ENCODE data around the gene CHRNA9.

Gene CHRNA9

GRCh38 chr4:40317916-40318658 lies 17.0 kb upstream of the CHRNA9 start:
- no peak for DNase-seq (ENCODE audit: low spot score)
- Mint-ChIP-seq H3K9me3 (no peaks in the 10 kb centered on the region), H3K27ac (peak overlapping the region; percentile 20), H3K36me3 (ENCODE audit: low read depth) (no peaks in the 10 kb centered on the region), H3K4me3 (no peak overlapping the region), H3K4me1 (ENCODE audit: low read depth) (peaks cover 41% of the 10 kb centered on the region), H3K27me3 (ENCODE audit: low read depth) (no peaks in the 10 kb centered on the region)

GRCh38 chr4:40321574-40322275 lies 13.4 kb upstream of the CHRNA9 start:
- peaks cover 33% of the 10 kb centered on the region for H3K4me1 Mint-ChIP-seq (ENCODE audit: low read depth)
- no peaks in the 10 kb centered on the region for H3K9me3 Mint-ChIP-seq
- DNase-seq (ENCODE audit: low spot score): no peak
- no peaks in the 10 kb centered on the region for H3K36me3 Mint-ChIP-seq (ENCODE audit: low read depth)
- no peak overlapping the region for H3K27ac Mint-ChIP-seq
- no peaks in the 10 kb centered on the region for H3K27me3 Mint-ChIP-seq (ENCODE audit: low read depth)
- H3K4me3 Mint-ChIP-seq: no peak overlapping the region

- peaks cover 27% of the 10 kb centered on the region for H3K4me1 Mint-ChIP-seq (ENCODE audit: low read depth)
Measured at GRCh38 chr4:40322811-40323210, 12.3 kb upstream of the CHRNA9 start.

DNA sequence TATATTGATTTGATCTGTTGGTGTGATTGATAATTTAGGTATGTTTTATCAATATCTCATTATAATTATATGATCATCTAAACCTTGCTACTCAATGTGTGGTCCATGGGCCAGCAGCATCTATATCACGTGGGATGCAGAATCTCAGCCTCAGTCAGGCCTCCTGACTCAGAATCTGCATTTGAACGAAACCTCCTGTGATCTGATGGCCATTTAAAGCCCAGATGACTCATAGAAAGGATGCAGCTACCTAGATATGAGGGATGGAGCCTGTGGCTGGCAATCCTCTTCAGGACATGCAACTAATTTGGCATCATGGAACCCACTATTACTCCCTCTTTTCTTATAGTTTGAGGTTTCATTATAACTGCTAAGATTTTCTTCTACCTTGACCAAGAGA lies 11.3 kb upstream of the CHRNA9 start:
- Mint-ChIP-seq H3K36me3 (ENCODE audit: low read depth) (no peaks in the 10 kb centered on the region), H3K27me3 (ENCODE audit: low read depth) (peaks cover 3% of the 10 kb centered on the region), H3K9me3 (no peaks in the 10 kb centered on the region), H3K27ac (no peak overlapping the region), H3K4me3 (no peak overlapping the region), H3K4me1 (ENCODE audit: low read depth) (peaks cover 24% of the 10 kb centered on the region)
- DNase-seq (ENCODE audit: low spot score): no peak

More at GRCh38 chr4:40322811-40323210, 12.3 kb upstream of the CHRNA9 start:
- no peak overlapping the region for H3K4me3 Mint-ChIP-seq
- H3K27ac Mint-ChIP-seq: no peak overlapping the region
- no peak for DNase-seq (ENCODE audit: low spot score)
- H3K36me3 Mint-ChIP-seq (ENCODE audit: low read depth): no peaks in the 10 kb centered on the region
- no peaks in the 10 kb centered on the region for H3K9me3 Mint-ChIP-seq
- no peaks in the 10 kb centered on the region for H3K27me3 Mint-ChIP-seq (ENCODE audit: low read depth)

GRCh38 chr4:40325406-40326019 lies 9.6 kb upstream of the CHRNA9 start:
- peaks cover 3% of the 10 kb centered on the region for H3K27me3 Mint-ChIP-seq (ENCODE audit: low read depth)
- DNase-seq (ENCODE audit: low spot score): peak; percentile 59
- no peak overlapping the region for H3K4me3 Mint-ChIP-seq
- no peaks in the 10 kb centered on the region for H3K36me3 Mint-ChIP-seq (ENCODE audit: low read depth)
- peak overlapping the region; percentile 23 for H3K27ac Mint-ChIP-seq
- peaks cover 24% of the 10 kb centered on the region for H3K4me1 Mint-ChIP-seq (ENCODE audit: low read depth)
- H3K9me3 Mint-ChIP-seq: no peaks in the 10 kb centered on the region

DNA sequence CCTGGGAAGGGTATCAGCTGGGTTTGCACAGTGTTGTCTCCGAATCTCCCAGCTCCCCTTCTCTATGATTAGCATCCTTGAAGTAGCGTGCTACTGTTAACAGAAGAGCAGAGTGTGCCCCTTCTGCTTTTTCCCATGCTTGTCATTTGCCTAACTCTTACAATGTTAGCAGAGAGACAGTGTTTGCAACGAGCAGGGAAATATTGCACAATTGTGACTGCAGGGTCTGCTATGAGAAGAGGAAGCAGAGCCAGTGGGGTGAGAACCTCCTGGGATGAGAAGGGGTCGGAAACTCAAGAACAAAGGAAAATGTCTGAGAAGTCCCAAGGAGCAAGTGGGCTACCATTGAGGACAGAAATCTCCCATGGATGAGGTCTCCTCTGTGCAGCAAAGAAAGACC lies 7.8 kb upstream of the CHRNA9 start:
- H3K27me3 Mint-ChIP-seq (ENCODE audit: low read depth): peaks cover 6% of the 10 kb centered on the region
- H3K4me3 Mint-ChIP-seq: no peak overlapping the region
- H3K36me3 Mint-ChIP-seq (ENCODE audit: low read depth): no peaks in the 10 kb centered on the region
- no peak overlapping the region for H3K27ac Mint-ChIP-seq
- no peaks in the 10 kb centered on the region for H3K9me3 Mint-ChIP-seq
- DNase-seq (ENCODE audit: low spot score): no peak
- peaks cover 12% of the 10 kb centered on the region for H3K4me1 Mint-ChIP-seq (ENCODE audit: low read depth)

DNA sequence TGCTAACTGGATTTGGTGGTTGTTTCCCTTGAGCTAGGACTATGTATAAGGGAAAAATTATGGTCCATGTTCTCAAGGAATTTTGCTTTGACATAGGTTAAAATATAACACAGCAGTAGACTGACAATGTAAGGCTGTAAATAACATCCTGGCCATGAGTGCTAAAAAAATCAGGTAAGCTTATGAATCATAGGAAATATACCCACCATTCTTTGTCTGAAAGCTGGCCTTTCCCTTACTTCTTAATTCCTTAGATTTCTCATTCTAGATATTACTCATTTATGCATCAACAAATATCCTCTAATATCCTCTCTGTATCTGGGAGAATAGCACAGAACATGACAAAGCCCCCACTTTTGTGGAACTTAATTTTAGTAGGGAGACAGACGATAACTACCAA lies 6.8 kb upstream of the CHRNA9 start:
- Mint-ChIP-seq H3K9me3 (no peaks in the 10 kb centered on the region), H3K27me3 (ENCODE audit: low read depth) (peaks cover 8% of the 10 kb centered on the region), H3K27ac (no peak overlapping the region), H3K4me3 (no peak overlapping the region), H3K36me3 (ENCODE audit: low read depth) (no peaks in the 10 kb centered on the region), H3K4me1 (ENCODE audit: low read depth) (peaks cover 10% of the 10 kb centered on the region)
- DNase-seq (ENCODE audit: low spot score): no peak

DNA sequence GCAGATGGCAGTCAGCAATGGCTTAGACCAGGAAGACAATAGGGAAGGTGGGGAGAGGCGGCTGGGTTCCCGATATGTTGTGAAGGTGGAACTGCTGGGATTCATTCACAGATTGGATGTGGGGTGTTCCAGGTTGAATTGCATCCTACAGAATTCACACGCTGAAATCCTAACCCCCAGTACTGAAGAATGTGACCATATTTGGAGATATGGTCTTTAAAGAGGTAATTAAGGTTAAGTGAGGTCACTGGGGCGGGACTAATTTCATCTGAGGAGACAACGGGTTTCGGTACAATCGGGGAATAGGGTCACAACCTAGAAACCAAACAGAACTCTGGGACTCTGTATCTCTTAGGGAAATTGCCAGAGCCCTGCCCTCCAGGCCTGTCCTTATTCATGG lies 5.3 kb upstream of the CHRNA9 start:
- Mint-ChIP-seq H3K9me3 (no peaks in the 10 kb centered on the region), H3K4me3 (no peak overlapping the region), H3K36me3 (ENCODE audit: low read depth) (no peaks in the 10 kb centered on the region), H3K4me1 (ENCODE audit: low read depth) (peaks cover 7% of the 10 kb centered on the region), H3K27me3 (ENCODE audit: low read depth) (peaks cover 14% of the 10 kb centered on the region), H3K27ac (no peak overlapping the region)
- no peak for DNase-seq (ENCODE audit: low spot score)

DNA sequence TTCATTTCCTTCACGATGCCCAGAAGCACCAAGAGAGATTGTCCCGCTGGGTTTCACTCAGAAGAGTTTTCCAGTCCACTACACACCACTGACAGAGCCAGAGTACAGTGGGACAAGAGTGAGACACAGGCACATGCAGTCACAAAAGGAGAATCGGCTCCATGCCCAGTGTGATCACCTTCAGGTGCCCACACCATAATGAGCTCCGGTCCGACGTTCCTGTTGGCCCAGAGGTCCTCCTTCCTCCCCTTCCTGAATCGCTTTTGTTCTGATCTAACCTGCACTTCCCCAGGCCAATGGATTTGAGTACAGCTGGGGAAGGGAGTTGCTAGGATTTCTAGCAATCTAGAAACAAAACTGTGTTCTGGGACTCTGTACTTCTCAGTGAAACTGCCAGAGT lies 4.6 kb upstream of the CHRNA9 start:
- H3K9me3 Mint-ChIP-seq: no peaks in the 10 kb centered on the region
- H3K4me1 Mint-ChIP-seq (ENCODE audit: low read depth): peaks cover 2% of the 10 kb centered on the region
- no peak for DNase-seq (ENCODE audit: low spot score)
- peaks cover 16% of the 10 kb centered on the region for H3K27me3 Mint-ChIP-seq (ENCODE audit: low read depth)
- H3K36me3 Mint-ChIP-seq (ENCODE audit: low read depth): no peaks in the 10 kb centered on the region
- no peak overlapping the region for H3K27ac Mint-ChIP-seq
- H3K4me3 Mint-ChIP-seq: no peak overlapping the region

- DNase-seq (ENCODE audit: low spot score): no peak
- no peaks in the 10 kb centered on the region for H3K36me3 Mint-ChIP-seq (ENCODE audit: low read depth)
- no peaks in the 10 kb centered on the region for H3K9me3 Mint-ChIP-seq
- H3K4me1 Mint-ChIP-seq (ENCODE audit: low read depth): no peaks in the 10 kb centered on the region
- H3K27ac Mint-ChIP-seq: no peak overlapping the region
- peaks cover 19% of the 10 kb centered on the region for H3K27me3 Mint-ChIP-seq (ENCODE audit: low read depth)
- H3K4me3 Mint-ChIP-seq: no peak overlapping the region
Measured at GRCh38 chr4:40331101-40331745, 3.9 kb upstream of the CHRNA9 start.

- Mint-ChIP-seq H3K4me1 (ENCODE audit: low read depth) (no peaks in the 10 kb centered on the region), H3K9me3 (no peaks in the 10 kb centered on the region)
Measured at GRCh38 chr4:40331961-40332360, 3.2 kb upstream of the CHRNA9 start.

GRCh38 chr4:40333921-40334352 lies 1.2 kb upstream of the CHRNA9 start:
- no peaks in the 10 kb centered on the region for H3K9me3 Mint-ChIP-seq
- no peaks in the 10 kb centered on the region for H3K36me3 Mint-ChIP-seq (ENCODE audit: low read depth)
- H3K27ac Mint-ChIP-seq: no peak overlapping the region
- H3K4me1 Mint-ChIP-seq (ENCODE audit: low read depth): peaks cover 2% of the 10 kb centered on the region
- DNase-seq (ENCODE audit: low spot score): no peak
- H3K27me3 Mint-ChIP-seq (ENCODE audit: low read depth): peaks cover 16% of the 10 kb centered on the region
- no peak overlapping the region for H3K4me3 Mint-ChIP-seq

More at GRCh38 chr4:40331961-40332360, 3.2 kb upstream of the CHRNA9 start:
- Mint-ChIP-seq H3K27ac (no peak overlapping the region), H3K27me3 (ENCODE audit: low read depth) (peaks cover 19% of the 10 kb centered on the region), H3K36me3 (ENCODE audit: low read depth) (no peaks in the 10 kb centered on the region), H3K4me3 (no peak overlapping the region)
- DNase-seq (ENCODE audit: low spot score): no peak

GRCh38 chr4:40335525-40335894 lies 377 bp downstream of the CHRNA9 start:
- Mint-ChIP-seq H3K27ac (no peak overlapping the region), H3K36me3 (ENCODE audit: low read depth) (no peaks in the 10 kb centered on the region)
- no peak for DNase-seq (ENCODE audit: low spot score)

DNA sequence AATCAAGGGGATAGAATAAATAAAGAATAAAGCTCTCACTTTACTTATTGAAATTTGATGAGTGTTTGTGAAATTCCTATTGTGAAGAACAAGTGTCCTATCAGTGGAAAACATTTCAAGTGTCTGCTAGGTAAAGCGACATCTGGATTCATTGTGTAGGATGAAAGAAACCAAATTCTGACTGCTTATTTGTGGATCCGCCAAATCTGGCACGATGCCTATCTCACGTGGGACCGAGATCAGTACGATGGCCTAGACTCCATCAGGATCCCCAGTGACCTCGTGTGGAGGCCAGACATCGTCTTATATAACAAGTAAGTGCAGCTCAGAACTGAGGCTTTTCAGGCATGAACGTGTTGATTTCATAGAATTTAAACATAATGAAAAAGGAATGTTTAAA lies 1.9 kb downstream of the CHRNA9 start:
- H3K4me1 Mint-ChIP-seq (ENCODE audit: low read depth): peaks cover 5% of the 10 kb centered on the region

More at GRCh38 chr4:40335525-40335894, 377 bp downstream of the CHRNA9 start:
- peaks cover 5% of the 10 kb centered on the region for H3K4me1 Mint-ChIP-seq (ENCODE audit: low read depth)
- H3K9me3 Mint-ChIP-seq: no peaks in the 10 kb centered on the region
- H3K4me3 Mint-ChIP-seq: no peak overlapping the region
- H3K27me3 Mint-ChIP-seq (ENCODE audit: low read depth): peaks cover 16% of the 10 kb centered on the region

More for the DNA sequence above, 1.9 kb downstream of the CHRNA9 start:
- peaks cover under 1% of the 10 kb centered on the region for H3K9me3 Mint-ChIP-seq
- H3K36me3 Mint-ChIP-seq (ENCODE audit: low read depth): no peaks in the 10 kb centered on the region
- H3K27me3 Mint-ChIP-seq (ENCODE audit: low read depth): peaks cover 13% of the 10 kb centered on the region
- H3K4me3 Mint-ChIP-seq: no peak overlapping the region
- no peak for DNase-seq (ENCODE audit: low spot score)
- no peak overlapping the region for H3K27ac Mint-ChIP-seq

Measured in T-helper 2 cell treated with Interferon-gamma antibody and Interleukin-4, amounts not matched to agents 5 μg/mL and 100 μg/mL, for 36 hours (primary cell).